ENCODE measurements around the gene ARMC2.

The ARMC2 gene

DNA sequence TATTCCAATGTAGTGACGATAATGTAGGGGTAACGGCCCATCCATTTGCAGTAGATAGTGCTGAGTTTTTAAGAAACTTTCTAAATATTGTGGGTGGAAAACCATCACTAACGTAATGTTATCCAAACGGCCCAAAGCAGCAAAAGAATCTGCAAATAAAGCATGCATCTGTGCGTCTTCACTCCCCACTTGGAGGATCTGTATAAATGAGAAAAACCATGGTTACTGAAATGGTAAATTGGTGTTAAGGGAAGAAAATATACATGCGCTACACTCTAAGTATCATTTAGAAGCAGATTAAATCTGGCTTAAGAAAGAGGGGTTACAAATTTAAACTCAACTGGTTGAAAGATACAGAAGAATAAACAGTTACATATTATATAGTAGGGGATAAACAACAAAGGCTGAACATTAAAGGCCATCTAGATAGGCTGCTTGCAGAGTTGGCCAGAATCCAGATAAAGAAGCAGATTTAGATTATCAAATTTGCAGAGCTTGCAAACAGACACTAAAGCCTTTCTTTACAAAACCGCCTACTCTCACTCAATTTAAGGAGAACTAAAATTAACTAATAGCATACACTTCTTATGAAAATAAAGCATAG, 153.2 kb downstream of the ARMC2 start:
- no peak overlapping the region for H3K4me3 ChIP-seq (ENCODE audit: low read depth, low read length)
- in situ Hi-C loops (cut with HindIII; ENCODE audit: low sequenced_read_pairs), result no loop called here
- no peak for DNase-seq (ENCODE audit: low read depth, low spot score)
- no peak for TF ChIP-seq CTCF (IDR thresholded peaks at IDR 0.05; ENCODE audit: low read depth, low read length)

DNA sequence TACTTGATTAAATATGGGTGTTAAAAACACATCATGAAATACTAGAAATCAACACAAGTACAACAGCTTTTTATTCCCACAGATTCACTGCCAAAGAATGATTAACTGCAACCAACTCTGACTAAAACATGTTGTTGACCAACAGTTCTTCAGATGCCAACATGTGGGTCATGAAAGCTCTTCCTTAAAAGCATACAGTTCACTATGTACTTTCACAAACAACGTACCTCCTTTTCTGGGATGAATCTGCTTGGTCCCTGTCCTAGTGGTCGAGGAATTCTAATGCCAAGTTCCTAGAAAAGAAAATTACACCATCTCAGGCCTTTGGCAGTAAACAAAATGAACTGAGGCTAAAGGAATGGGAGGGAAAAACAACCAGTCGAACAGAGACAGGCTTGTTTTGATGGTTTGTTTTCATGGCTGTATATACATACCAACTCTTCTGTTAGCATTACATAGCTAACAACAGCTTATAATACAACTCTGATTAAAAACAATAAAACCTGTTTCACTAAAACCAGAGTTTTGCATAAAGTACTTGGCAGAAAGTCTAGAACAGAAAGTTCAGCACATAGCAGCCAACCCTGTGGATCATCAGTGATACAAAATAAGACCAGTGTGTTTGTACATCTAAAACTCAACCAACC, 154.0 kb downstream of the ARMC2 start:
- in situ Hi-C loops (cut with HindIII; ENCODE audit: low sequenced_read_pairs), result no loop called here
- no peak overlapping the region for H3K4me3 ChIP-seq (ENCODE audit: low read depth, low read length)
- TF ChIP-seq CTCF (IDR thresholded peaks at IDR 0.05; ENCODE audit: low read depth, low read length), result no peak
- no peak for DNase-seq (ENCODE audit: low read depth, low spot score)

DNA sequence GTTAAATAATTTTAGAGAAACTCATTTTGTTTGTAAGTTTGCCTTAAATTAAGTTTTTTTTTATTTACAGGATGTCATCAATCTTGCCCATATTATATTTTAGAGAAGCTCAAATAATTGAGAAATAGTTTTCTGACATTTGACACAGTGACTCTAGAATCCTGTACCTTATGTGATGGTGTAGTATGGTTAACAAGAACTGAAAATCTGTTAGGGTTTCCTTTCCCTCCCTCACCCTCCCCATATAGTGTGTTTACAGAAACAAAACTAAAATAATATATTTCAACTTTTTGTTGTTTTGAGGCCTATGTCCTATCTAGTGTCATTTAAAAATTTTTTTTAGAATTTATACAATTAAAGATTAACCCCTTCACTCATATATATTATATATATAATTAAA, 154.7 kb downstream of the ARMC2 start:
- DNase-seq (ENCODE audit: low read depth, low spot score), result no peak
- in situ Hi-C loops (cut with HindIII; ENCODE audit: low sequenced_read_pairs), result no loop called here
- no peak for TF ChIP-seq CTCF (IDR thresholded peaks at IDR 0.05; ENCODE audit: low read depth, low read length)
- H3K4me3 ChIP-seq (ENCODE audit: low read depth, low read length), result no peak overlapping the region

- H3K4me3 ChIP-seq (ENCODE audit: low read depth, low read length), result no peak overlapping the region
- no peak for TF ChIP-seq CTCF (IDR thresholded peaks at IDR 0.05; ENCODE audit: low read depth, low read length)
- no peak for DNase-seq (ENCODE audit: low read depth, low spot score)
- in situ Hi-C loops (cut with HindIII; ENCODE audit: low sequenced_read_pairs), result no loop called here
These were observed 158.6 kb downstream of the ARMC2 start for GRCh38 chr6:109006818-109007217.

DNA sequence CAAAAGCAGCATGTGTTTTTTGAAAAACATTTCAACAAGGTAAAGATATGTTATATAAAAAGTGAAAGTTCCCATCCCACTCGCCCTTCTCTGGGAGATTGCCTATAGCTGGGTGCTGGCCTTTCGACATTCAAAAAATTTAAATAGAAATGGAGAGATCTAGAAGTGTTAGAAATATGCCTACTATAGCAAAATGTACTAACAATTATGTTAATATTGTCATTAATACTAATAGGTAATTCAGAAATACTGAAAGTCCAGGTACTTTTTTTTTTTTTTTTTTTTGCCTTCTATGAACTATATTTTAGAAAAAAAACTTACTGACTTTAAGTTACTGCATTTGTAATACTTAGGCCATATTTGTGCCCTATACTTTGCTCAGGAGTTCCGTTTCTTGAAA, 159.3 kb downstream of the ARMC2 start:
- no peak for DNase-seq (ENCODE audit: low read depth, low spot score)
- TF ChIP-seq CTCF (IDR thresholded peaks at IDR 0.05; ENCODE audit: low read depth, low read length), result no peak
- in situ Hi-C loops (cut with HindIII; ENCODE audit: low sequenced_read_pairs), result no loop called here
- peak overlapping the region; percentile 88 for H3K4me3 ChIP-seq (ENCODE audit: low read depth, low read length)

GRCh38 chr6:109008054-109008453, 159.8 kb downstream of the ARMC2 start:
- peak overlapping the region; percentile 88 for H3K4me3 ChIP-seq (ENCODE audit: low read depth, low read length)
- in situ Hi-C loops (cut with HindIII; ENCODE audit: low sequenced_read_pairs), result no loop called here
- no peak for DNase-seq (ENCODE audit: low read depth, low spot score)
- no peak for TF ChIP-seq CTCF (IDR thresholded peaks at IDR 0.05; ENCODE audit: low read depth, low read length)

Measured in astrocyte of the spinal cord (primary cell).